ENCODE measurements around the gene DPYSL4. TPM values are rescaled to one million over a fixed set of nuclear protein-coding genes. Genes with fewer than 3 reads are reported as not detected.
"Not testable (repeated sequence)": the region's sequence is repeated elsewhere in the genome, so short reads cannot be mapped to it uniquely, and the experiment has no call there.

DPYSL4 gene
- polyA plus RNA-seq, 3 donors, result 0.08 TPM; not detected in 2

DNA sequence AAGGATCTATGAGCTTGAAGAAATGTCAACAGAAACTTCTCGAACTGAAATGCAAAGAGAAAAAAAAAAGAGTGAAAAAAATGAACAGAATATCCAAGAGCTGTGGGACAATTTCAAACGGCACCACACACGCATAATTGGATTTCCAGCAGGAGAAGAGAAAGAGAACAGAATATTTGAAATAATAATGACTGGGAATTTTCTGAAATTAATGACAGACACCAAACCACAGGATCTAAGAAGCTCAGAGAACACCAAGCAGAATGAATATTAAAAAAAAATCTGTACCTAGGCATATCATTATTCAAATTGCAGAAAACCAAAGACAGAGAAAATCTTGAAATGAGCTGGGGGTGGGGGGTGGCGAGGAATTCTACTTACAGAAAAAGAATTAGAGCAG is 27.2 kb downstream of the DPYSL4 start:
- Mint-ChIP-seq H3K4me1 (no peaks in the 10 kb centered on the region), H3K36me3 (peaks cover 31 to 40% of the 10 kb centered on the region in 2 donors), H3K4me3 (no peak overlapping the region), H3K27ac (no peak overlapping the region), H3K27me3 (ENCODE audit: low read depth in 3 of 3) (peaks cover 0 to 4% (median 2%) of the 10 kb centered on the region in 3 donors), H3K9me3 (peaks cover 27 to 51% (median 35%) of the 10 kb centered on the region in 7 donors)
- H3K4me3 ChIP-seq (replicated peaks in 1 of 3; ENCODE audit: low read depth in 2 of 3, low read length in 3 of 3), result no peak overlapping the region
- peaks cover 16 to 40% of the 10 kb centered on the region in 2 donors for H3K9me3 ChIP-seq (replicated peaks in 1 of 2; ENCODE audit: control insufficient read depth in 1 of 2, insufficient read depth in 1 of 2, low read length in 2 of 2)
- WGBS (ENCODE audit: insufficient coverage), result no CpG with 5 or more reads among the region's 4 CpGs
- intact Hi-C loops (cut with micrococcal nuclease), result no loop called here
- H4K20me1 ChIP-seq (ENCODE audit: insufficient read depth, low read length), result no peaks in the 10 kb centered on the region
- no peak for DNase-seq
- no peaks in the 10 kb centered on the region for H3K4me1 ChIP-seq (ENCODE audit: control insufficient read depth in 1 of 2, insufficient read depth in 2 of 2, low read length in 2 of 2)
- no peaks in the 10 kb centered on the region for H3K79me2 ChIP-seq (ENCODE audit: insufficient read depth, low read length)
- no peak overlapping the region for H3K27ac ChIP-seq (ENCODE audit: low read depth in 1 of 2, low read length in 2 of 2)
- no peaks in the 10 kb centered on the region for H3K27me3 ChIP-seq (ENCODE audit: control insufficient read depth in 2 of 2, insufficient read depth in 2 of 2, low read length in 2 of 2)
- TF ChIP-seq, protein P1, sequence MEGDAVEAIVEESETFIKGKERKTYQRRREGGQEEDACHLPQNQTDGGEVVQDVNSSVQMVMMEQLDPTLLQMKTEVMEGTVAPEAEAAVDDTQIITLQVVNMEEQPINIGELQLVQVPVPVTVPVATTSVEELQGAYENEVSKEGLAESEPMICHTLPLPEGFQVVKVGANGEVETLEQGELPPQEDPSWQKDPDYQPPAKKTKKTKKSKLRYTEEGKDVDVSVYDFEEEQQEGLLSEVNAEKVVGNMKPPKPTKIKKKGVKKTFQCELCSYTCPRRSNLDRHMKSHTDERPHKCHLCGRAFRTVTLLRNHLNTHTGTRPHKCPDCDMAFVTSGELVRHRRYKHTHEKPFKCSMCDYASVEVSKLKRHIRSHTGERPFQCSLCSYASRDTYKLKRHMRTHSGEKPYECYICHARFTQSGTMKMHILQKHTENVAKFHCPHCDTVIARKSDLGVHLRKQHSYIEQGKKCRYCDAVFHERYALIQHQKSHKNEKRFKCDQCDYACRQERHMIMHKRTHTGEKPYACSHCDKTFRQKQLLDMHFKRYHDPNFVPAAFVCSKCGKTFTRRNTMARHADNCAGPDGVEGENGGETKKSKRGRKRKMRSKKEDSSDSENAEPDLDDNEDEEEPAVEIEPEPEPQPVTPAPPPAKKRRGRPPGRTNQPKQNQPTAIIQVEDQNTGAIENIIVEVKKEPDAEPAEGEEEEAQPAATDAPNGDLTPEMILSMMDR (IDR thresholded peaks at IDR 0.05), result no peak
- no peak overlapping the region for H3K4me2 ChIP-seq (replicated peaks; ENCODE audit: extremely low read depth, low read length, poor library complexity, severe bottlenecking)
- H3K9ac ChIP-seq (ENCODE audit: insufficient read depth, low read length, poor library complexity, severe bottlenecking), result no peak overlapping the region
- H2AFZ ChIP-seq (ENCODE audit: insufficient read depth, low read depth, low read length, poor library complexity, severe bottlenecking), result no peak overlapping the region
- H3K36me3 ChIP-seq (replicated peaks in 1 of 2; ENCODE audit: control insufficient read depth in 1 of 2, insufficient read depth in 2 of 2, low read length in 2 of 2), result peaks cover 0 to 12% of the 10 kb centered on the region in 2 donors

DNA sequence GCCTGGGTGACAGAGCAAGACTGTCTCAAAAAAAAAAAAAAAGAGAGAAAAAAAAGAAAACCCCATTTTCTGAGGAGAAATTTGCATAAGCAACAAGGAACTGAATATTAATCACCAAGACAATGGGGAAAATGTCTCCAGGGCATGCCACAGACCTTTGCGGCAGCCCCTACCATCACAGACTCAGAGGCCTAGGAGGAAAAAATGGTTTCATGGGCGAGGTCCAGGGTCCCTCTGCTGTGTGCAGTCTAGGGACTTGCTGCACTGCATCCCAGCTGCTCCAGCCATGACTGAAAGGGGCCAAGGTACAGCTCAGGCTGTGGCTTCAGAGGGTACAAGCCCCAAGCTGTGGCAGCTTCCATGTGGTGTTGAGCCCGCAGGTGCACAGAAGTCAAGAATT is 29.7 kb downstream of the DPYSL4 start:
- H3K27me3 Mint-ChIP-seq (ENCODE audit: low read depth in 3 of 3); H3K27ac ChIP-seq (ENCODE audit: low read depth in 1 of 2, low read length in 2 of 2); H3K4me1 Mint-ChIP-seq; H3K4me1 ChIP-seq (ENCODE audit: control insufficient read depth in 1 of 2, insufficient read depth in 2 of 2, low read length in 2 of 2); H3K9ac ChIP-seq (ENCODE audit: insufficient read depth, low read length, poor library complexity, severe bottlenecking); H3K4me3 ChIP-seq (replicated peaks in 1 of 3; ENCODE audit: low read depth in 2 of 3, low read length in 3 of 3); H2AFZ ChIP-seq (ENCODE audit: insufficient read depth, low read depth, low read length, poor library complexity, severe bottlenecking); DNase-seq; intact Hi-C loops (cut with micrococcal nuclease); H3K79me2 ChIP-seq (ENCODE audit: insufficient read depth, low read length); H4K20me1 ChIP-seq (ENCODE audit: insufficient read depth, low read length); H3K4me3 Mint-ChIP-seq; H3K4me2 ChIP-seq (replicated peaks; ENCODE audit: extremely low read depth, low read length, poor library complexity, severe bottlenecking); H3K27me3 ChIP-seq (ENCODE audit: control insufficient read depth in 2 of 2, insufficient read depth in 2 of 2, low read length in 2 of 2): not testable (repeated sequence)
- peak overlapping the region in 1 of 7 donors; percentile 12 for H3K27ac Mint-ChIP-seq
- H3K9me3 Mint-ChIP-seq, result peaks cover 27 to 51% (median 39%) of the 10 kb centered on the region in 7 donors
- peaks cover 36 to 44% of the 10 kb centered on the region in 2 donors for H3K36me3 Mint-ChIP-seq
- peaks cover 16 to 40% of the 10 kb centered on the region in 2 donors for H3K9me3 ChIP-seq (replicated peaks in 1 of 2; ENCODE audit: control insufficient read depth in 1 of 2, insufficient read depth in 1 of 2, low read length in 2 of 2)
- 94% methylated on average over 3 of the region's 3 CpGs for WGBS (ENCODE audit: insufficient coverage)
- peaks cover 0 to 12% of the 10 kb centered on the region in 2 donors for H3K36me3 ChIP-seq (replicated peaks in 1 of 2; ENCODE audit: control insufficient read depth in 1 of 2, insufficient read depth in 2 of 2, low read length in 2 of 2)
